NCI-H460 (cell line): Measurements from ENCODE around the gene GDF7. TPM values are rescaled to one million over a fixed set of nuclear protein-coding genes. Genes with fewer than 3 reads are reported as not detected.

ENCODE experiments used
- DNase-seq: peaks from one replicate; pipeline ENCODE4 v3.0.0-alpha.2; 2016; ENCODE audit warnings: low read depth; ENCODE audit errors: extremely low read depth
- total RNA-seq: library from RNA; depleted of rRNA; stranded (reverse); fragments of >200 nt; shearing (Covaris generic); gene quantifications from 2 replicates; pipeline ENCODE4 v1.2.3, GENCODE V29; 2014

GDF7 gene
- total RNA-seq, 1 experiment from 2014 or later, result under 0.01 TPM

DNA sequence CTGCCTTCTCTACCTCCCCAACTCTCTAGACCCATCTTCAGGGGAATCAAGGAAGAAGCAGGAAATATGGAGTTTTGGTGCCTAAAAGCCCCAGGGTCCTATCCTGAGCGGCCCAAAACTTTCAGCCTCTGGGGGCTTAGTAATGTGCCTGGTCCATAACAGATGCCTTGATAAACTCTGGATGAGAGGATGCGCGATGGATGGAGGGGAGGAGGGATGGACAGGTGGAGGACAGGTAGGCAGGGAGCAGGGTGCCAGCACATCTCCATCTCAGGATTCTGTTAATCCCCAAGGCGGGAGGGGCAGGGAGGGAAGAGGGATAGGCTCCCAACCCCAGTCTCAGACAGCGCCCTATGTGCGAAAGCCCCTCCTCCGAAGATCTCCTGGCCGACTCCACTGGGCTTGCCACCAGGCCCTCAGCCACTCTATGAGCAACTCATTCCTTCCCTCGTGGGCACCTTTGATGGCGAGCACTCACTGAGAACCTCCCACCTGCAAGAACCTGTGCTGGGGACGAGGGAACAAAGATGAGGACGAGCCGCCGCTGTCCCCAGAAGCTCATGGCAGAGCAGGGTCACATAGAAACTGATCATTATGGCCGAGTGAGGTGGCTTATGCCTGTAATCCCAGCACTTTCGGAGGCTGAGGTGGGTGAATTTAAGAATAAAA lies 39.1 kb upstream of the GDF7 start:
- DNase-seq, result no peak

DNA sequence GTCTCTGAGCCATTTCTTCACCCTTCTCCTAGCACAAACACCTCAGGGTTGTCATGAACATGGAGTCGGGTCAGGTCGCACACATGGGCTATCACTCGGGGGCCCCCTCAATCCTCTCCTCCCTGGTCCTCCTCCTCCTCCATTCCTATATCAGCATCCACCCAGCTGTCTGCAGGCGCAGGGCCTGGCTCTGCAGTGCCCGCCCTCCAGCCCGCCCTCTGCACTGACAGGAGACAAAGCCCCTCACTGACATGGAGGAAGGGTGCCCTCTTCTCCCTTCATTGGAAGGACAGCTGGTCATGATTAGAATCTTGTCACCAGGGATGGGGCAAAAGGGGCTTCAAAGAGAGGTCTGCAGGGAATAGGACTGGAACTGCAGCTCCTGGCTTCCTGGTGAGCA lies 37.8 kb upstream of the GDF7 start:
- no peak for DNase-seq

DNA sequence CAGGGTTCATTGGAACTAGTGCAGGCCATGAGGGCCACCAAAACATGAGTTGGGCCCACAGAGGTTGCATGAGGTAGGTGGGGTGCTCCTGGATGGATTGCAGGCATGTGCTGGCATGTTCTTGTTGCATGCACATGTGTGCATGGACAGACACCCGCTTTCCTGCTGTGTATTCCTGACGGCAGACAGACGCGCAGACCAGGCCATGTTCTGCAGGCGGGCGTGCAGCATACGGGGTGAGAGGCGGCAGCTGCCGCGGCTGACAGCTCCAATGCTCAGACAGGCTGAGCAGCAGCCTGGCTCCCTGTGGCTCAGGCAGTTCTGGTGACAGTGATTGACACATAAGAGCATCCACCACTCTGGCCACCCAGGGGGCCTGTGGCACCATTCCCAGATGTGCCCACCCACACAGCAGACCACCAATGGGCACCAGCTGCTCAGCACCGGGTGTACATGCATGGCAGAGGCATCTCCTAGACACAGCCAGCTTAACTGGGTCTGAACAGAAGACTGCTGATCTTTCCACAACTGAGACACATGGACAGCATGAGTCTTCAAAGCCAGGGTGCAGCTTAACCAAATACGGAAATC lies 37.3 kb upstream of the GDF7 start:
- no peak for DNase-seq

DNA sequence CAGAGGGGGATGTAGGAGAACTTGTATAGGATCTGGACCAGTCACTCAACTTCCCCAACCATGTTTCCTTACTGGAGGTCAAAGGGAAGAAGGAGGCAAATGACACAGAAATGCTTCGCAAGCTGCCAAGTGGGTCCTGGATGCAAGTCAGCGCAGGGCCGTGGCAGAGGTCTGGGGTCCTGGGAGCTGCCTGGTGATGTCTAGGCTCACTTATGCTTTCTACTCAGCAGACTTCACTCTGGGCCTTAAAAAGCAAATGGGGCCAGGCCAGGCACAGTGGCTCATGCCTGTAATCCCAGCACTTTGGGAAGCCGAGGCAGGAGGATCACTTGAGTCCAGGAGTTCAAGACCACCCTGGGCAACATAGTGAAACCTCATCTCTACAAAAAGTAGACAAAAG lies 36.0 kb upstream of the GDF7 start:
- DNase-seq, result no peak

DNA sequence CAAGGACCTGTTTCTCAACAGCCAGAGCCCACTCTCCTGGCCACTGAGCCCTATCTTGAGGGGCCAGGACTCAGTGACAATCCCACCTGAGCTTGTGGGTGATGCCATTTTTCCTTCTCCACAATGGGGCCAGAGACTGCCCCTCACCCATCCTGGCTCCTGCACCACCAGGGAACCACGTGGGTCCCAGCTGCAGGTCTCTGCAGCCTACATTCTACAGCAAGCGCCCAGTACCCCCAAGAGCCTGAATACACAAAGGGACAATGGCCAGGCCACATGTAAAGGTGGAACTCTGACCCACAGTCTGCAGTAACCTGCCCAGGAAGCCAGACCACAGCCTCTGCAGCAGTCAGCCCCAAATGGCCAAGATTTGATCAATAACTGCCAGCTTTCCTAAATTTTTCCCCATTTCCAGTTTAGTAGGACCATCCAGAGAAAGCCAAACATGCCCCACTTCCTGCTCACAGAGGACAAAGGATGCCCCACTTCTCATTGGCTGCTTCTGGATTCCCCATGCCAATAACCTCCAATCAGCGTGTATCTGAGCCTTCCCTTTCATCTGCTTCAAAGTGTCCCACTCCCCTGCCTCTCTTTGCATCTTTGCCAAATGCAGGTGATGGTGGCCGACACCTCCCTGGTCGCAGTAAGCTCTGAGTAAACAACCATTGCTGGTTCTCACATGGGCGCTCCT lies 35.2 kb upstream of the GDF7 start:
- DNase-seq, result no peak

DNA sequence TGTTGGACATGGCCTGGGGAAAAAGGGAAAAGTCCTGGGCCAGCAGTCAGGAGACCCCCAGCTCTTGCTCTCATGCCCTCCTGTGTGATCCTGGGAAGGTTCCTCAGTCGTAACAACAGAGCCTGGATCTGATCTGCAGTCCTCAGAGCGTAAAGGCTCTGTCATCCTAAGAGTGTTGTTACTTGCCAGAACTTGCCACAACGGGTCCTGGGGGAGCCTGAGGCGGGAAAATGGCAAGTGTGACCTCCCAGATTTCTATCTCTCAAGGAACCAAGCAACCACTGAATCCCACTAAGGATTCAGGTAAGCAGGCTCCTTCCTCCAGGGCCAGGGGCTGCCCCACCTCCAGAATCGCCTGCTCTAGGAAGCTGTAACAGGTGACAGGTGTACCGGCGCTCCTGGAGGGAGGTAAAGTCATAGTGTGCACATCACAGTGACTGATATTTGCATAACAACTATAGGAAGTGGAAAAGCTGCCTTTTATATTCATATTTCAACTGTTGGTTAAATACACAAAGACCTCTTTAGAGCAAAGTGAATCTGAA lies 34.4 kb upstream of the GDF7 start:
- DNase-seq, result no peak

DNA sequence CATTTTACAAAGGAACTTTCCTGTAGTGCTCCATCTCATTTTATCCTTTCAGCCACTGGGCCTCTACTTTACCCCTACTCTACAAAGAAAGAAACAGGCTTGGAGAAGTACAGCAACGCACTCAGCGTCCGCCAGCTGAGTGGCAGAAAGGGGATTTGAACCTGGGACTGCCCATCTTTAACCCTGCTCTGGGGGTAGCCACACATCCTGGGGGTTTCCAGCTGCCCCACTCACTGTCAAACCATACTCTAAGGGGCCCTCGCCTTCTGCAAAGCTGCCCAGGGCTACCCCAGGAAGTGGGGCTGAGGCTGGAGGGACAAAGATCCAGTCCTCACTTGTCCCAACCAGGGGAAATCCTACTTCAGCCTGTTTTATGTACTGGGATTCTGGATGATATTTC lies 33.9 kb upstream of the GDF7 start:
- DNase-seq, result no peak

DNA sequence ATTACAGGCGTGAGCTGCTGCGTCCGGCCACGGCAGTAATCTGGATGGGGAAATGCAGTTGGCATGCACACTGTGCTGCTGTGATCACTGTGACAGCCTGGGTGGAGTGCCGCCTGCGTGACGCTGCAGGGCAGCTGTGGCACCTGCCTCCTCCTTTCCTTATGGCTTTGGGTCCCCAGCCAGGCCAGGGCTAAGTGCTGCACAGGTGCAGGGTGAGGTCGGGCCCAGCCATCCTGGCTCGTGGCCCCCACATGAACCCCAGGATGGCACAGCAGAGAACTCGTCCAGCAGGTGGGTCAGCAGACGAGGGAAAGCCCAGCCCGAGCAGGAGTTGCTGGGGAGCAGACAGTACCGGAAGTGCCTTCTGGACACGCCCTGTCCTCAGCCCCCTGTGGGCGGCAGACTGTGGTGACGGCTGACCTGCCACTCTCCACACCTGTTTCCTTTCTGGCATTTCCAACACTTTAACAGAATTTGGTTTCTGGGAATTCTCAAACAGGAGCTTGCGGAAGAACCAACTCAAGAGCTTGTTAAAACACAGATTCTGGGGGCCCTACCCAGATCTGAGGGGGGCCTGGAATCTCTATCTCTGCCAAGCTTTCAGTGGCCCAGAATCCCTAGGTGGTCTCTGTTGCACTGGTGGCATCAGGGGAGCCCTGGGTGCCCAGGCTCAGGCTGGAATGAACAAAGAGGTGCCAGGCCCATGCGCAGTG lies 33.0 kb upstream of the GDF7 start:
- no peak for DNase-seq

DNA sequence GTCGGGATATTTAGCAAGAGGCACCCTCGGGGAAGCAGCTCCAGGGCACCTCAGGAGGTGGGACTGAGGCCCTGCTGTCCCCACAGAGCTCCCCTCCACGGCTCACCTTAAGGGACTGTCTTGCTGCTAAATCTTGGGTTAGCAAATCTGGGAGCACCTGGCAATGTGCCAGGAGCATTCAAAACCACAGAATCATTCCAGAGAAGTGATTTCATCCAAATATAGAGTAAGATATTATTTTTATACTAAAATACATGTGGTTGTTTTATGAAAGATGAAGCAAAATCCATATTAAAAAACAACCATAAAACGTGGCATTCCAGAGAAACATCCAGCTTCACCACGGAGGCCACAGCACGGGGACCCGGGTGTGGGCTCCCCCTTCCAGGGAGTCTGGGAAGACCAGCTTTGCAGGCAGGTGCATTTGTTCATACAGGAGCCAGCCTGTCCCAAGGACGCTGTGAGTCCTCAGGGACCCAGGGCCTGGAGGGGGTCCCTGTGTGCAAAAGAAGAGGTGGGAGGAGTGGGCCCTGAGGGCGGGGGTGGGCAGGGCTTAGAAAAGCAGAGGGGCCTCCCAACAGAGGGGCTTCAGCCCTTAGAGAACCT lies 32.3 kb upstream of the GDF7 start:
- no peak for DNase-seq

DNA sequence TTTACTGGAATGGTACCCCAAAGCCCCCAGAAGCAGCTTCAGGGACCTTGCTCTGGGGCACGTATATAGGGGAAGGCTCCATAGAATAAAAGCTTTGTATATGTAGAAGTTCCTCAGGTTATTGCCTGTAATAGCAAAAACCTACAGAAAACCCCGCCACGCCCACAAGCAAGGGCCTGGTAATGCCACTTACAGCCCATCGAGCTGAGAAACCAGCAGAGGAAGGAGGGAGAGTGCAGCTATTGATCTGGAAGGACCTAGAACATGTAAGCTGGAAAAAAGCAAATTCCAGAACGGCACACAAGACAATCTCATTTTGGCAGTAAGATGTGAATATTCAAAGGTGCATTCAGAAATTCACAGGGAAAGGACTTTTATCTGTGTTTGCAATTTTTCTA lies 31.8 kb upstream of the GDF7 start:
- DNase-seq, result no peak

DNA sequence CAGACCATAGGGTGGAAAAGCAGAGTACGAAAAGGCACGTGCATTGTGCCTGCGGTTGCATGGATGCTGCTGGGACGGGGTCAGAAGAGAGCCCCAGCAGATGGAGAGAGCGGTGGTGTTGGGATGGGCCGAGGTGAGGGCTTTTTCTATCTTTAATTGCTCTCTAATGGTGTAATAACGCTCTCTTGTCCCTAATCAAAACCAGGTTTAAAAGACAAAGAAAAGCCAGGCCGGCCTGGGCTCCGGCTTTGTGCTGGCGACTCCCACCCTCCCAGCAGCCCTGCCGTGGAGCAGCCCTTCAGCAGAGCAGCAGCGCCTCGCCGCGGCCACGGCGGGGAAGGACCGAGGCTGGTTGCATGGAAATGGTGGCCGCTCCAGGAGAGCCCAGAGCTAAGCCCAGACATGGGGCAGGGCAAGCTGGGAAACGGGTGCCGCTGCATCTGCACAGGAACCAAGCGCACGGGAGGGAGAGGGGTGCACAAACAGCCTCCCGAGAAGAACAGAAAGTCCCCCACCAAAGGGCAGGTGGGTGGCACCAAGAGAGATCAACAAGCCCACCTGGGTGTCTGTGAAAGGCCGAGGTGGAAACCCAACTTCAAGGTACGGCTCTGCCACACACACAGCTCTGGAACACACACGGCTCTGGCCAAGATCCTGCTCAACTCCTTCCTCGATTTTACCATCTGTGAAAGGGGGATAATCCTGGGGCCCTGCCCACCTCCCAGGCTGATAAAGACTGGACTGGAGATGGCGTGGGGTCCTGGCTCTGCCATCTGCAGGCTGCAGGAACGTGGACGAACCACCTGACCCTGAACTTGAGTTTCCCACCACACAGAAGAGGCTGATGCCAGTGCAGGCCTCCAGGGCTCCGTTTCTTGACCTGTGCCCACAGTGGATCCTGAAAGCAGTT lies 31.0 kb upstream of the GDF7 start:
- DNase-seq, result peak; percentile 76

DNA sequence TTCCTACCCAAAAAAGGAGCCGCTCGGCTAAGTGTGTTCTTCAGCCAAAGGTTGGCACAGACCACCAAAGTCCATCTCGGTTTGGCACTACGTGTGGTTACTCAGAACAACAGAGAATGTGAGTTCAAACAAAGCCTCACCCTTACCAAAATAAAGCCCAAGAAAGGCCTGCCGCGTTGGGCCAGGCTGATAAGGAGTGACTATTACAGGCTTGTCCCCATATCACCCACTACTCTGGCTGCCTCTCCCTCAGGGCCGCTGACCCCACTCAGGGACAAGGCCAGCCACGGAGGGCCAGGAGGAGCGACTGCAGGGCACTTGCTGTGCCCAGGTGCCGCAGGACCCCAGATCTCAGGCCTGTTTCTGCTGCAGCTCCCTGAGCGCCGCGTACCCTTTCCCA lies 29.8 kb upstream of the GDF7 start:
- no peak for DNase-seq

DNA sequence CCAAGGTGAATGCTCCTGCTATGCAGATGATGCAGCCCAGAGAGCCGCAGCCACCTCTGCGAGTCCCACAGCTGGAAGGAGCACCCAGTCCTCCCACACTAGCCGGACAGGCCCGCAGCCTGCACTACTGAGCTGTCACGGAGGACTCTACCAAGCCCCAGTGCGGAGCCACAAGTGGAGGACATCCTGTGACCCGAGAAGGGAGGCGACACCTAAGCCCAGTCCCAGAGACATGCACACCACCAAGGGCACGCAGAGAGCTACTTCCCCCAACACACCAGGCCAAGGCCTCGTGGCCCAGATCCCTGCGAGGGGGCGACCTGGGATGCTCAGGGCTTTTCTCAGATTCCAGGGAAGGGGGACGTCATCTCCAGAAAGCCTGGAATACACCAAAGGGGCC lies 28.9 kb upstream of the GDF7 start:
- no peak for DNase-seq

DNA sequence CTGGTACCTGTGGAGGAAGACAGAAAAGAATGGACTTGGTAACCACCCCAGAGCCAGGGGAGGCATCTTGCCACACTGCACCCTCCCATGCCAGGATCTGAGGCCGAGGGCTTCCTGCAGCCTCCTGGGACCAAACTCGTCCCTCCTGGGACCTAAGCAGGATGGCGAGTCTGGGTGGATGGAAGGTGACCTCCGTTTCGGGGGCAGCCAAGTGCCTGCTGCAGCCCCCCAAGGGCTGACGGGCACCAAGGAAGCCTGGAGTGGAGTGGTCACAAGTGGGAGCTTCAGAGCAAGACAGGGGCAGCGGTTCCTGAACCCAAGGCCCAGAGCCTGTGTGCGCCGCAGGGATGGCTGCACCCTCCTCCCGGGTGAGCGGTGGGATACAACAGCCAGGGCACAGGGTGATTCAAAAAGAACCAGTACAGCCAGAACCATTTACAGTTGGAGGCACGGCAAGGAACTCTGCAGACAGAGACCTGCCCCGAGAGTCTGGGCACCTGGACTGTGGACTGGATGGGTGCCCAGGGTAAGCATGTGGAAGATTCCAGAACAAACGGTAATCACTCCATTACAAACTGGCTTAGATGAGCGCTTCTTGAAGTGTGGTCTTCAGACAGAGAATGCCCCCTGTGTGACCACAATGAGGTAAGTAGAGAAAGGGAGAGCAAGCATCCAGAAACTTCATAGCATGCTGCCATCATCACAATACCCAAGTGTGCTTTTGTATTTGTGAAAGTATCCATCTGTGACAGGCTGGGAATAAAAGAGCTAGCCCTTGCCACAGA lies 28.1 kb upstream of the GDF7 start:
- no peak for DNase-seq

DNA sequence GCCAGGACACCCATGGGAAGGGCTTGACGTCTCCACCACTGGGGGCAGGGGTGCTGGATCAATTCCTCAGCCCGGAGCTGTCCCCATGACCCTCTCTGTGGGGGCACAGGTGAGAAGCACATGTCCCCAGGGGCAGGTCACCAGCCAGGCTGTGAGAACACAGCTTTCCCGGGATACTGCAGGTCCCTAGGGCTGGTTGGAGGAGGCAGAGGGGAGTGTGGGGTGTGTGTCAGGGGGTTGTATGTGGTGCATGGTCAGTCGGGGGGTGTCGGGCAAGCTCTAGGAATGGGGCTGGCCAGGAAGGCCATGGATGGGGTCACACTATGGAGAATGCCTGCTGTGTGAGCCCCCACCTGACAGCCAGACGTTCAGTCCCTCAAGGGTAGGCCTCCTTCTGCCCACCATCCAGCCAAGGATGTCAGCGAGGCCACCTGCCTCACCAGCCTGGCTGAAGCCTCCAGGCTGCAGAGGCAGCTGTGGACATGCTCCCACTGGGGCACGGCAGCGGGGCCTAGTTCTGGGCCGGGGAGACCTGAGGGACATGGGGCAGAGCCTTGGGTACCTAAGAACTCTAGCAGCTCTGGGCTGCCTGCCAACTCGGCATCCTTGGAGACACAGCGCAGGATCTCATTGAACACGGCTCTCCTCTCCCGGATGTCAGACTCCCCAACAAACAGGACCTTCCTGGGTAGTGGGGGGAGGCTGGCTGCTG lies 26.4 kb upstream of the GDF7 start:
- DNase-seq, result no peak

DNA sequence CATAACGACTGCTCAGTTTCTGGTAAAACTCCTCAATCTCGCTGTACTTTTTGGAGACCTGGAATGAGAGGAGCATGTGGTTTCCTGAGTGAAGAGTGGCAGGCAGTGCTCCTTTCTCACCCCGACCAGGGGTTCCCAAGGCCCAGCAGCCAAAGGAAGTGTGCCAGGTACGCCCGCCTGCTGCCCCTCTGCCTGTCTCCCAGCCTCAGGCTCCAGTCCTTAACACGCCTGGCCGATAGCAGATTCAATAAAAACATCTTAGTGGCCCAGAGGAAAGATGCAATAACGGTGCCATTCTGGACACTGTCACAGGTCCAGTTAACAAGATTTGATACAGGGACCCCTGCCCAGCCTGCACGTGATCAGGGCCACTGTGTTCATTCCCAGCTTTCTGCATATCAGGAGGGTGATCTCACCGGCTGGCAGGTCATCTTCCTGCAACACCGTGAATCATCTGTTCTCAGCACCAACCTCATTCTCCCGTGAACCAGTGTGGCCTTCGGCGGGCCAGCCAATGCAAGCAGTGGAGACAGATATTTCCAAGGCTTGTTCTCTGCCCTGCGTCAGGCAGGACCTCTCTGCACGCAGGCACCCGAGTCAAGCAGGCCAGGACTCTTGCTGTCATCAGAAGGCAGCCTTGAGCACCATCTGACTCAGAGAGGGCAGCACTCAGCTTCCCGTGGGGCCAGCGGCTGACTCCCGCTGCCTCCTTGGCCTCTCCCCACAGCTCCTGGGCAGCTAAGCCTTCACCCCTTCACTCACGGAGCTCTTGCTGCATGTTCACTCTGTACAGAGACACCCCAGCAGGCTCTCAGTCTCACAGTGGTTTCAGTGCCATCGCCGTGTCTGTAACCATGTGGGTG lies 25.6 kb upstream of the GDF7 start:
- DNase-seq, result no peak
